KOPT-K1 (cell line): ENCODE measurements around the gene HMGXB3.
"Not testable (repeated sequence)": the region's sequence is repeated elsewhere in the genome, so short reads cannot be mapped to it uniquely, and the experiment has no call there.

Experiments used
- H3K27ac ChIP-seq: fragments of 200-600 bp; sonication (generic); 2 replicates; pipeline ENCODE4 v1.5.1; 2016; ENCODE audit warnings: antibody characterized with exemption, mild to moderate bottlenecking, low read depth, low read length; ENCODE audit not compliant: poor library complexity, severe bottlenecking
- H3K36me3 ChIP-seq: fragments of 200-600 bp; sonication (generic); 2 replicates; pipeline ENCODE4 v1.5.1; 2017; ENCODE audit warnings: antibody characterized with exemption, mild to moderate bottlenecking, low read length, moderate library complexity; ENCODE audit not compliant: insufficient read depth
- H3K9me3 ChIP-seq: fragments of 200-600 bp; sonication (generic); 2 replicates; pipeline ENCODE4 v1.5.1; 2017; ENCODE audit warnings: antibody characterized with exemption, low read length, mild to moderate bottlenecking; ENCODE audit not compliant: insufficient read depth, poor library complexity, severe bottlenecking

Gene HMGXB3

GRCh38 chr5:150022681-150023080 is 22.1 kb downstream of the HMGXB3 start:
- H3K9me3 ChIP-seq, result no peaks in the 10 kb centered on the region
- no peak overlapping the region for H3K27ac ChIP-seq
- peaks cover 100% of the 10 kb centered on the region for H3K36me3 ChIP-seq

- H3K27ac ChIP-seq, result no peak overlapping the region
- peaks cover 100% of the 10 kb centered on the region for H3K36me3 ChIP-seq
- no peaks in the 10 kb centered on the region for H3K9me3 ChIP-seq
Measured at GRCh38 chr5:150023136-150023535, 22.6 kb downstream of the HMGXB3 start.

DNA sequence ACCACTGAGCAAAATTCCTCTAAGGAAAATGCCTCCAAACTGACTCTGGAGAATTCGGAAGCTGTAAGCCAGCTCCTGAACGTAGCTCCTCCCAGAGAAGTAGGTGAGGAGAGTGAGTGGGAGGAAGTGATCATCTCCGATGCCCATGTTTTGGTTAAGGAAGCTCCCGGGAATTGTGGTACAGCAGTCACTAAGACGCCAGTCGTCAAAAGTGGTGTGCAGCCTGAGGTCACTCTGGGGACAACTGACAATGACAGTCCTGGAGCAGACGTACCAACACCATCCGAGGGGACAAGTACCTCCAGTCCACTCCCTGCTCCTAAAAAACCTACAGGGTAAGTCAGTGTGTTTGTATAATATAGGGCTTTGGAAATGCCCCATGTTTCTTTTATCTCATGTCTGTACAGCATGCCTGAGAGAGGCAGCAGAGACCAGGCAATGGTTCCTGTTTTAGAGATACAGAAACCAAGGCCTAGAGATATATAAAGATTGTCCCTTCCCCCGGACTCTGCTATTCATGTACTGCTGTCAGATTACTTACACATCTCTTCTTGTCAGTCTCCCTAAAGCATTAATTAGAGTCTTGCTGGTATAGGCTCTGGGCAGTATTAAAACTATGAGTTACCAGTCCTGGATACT is 23.9 kb downstream of the HMGXB3 start:
- Histone ChIP-seq H3K9me3 (no peaks in the 10 kb centered on the region), H3K27ac (no peak overlapping the region), H3K36me3 (peaks cover 98% of the 10 kb centered on the region)

DNA sequence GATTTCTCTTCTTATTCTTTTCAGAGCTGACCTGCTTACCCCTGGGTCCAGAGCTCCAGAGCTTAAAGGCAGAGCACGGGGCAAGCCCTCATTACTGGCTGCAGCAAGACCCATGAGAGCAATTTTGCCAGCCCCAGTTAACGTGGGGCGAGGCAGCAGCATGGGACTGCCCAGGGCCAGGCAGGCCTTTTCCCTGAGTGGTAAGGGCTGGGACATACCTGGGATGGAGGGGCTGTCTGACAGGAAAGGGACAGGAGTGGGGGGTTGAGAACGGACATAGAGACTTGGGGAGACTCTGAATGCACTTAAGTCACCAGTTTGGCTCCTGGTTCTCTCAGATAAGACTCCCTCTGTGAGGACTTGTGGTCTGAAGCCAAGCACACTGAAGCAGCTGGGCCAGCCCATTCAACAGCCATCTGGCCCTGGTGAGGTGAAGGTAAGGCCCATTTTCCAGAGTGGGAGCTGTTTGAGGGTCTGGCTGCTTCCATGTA is 26.2 kb downstream of the HMGXB3 start:
- peaks cover 97% of the 10 kb centered on the region for H3K36me3 ChIP-seq
- H3K27ac ChIP-seq, result no peak overlapping the region
- no peaks in the 10 kb centered on the region for H3K9me3 ChIP-seq

GRCh38 chr5:150028047-150028446 is 27.5 kb downstream of the HMGXB3 start:
- H3K27ac ChIP-seq, H3K9me3 ChIP-seq: not testable (repeated sequence)
- H3K36me3 ChIP-seq, result peaks cover 97% of the 10 kb centered on the region

- no peak overlapping the region for H3K27ac ChIP-seq
- H3K36me3 ChIP-seq, result peaks cover 99% of the 10 kb centered on the region
Measured at GRCh38 chr5:150033334-150033733, 32.8 kb downstream of the HMGXB3 start.

DNA sequence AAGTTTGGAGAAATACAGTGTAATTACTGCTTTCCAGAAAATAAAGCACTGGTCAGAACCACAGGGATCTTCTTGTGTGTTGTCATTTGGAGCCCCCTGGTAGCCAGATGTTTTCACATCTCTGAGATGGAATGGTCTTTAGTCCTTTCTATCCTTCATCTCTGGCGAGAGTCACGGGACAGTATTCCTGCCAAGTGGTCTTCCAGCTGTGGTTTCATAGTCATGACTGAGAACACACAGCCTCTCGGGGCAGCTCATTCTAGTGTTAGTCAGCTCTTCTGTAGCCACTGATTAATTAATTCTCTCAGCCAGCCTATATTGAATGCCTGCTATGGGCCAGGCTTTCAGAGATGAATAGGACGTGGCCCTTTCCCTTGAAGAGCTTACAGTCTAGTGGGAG is 34.1 kb downstream of the HMGXB3 start:
- Histone ChIP-seq H3K27ac (no peak overlapping the region), H3K36me3 (peaks cover 97% of the 10 kb centered on the region), H3K9me3 (no peaks in the 10 kb centered on the region)

More at GRCh38 chr5:150033334-150033733, 32.8 kb downstream of the HMGXB3 start:
- no peaks in the 10 kb centered on the region for H3K9me3 ChIP-seq

DNA sequence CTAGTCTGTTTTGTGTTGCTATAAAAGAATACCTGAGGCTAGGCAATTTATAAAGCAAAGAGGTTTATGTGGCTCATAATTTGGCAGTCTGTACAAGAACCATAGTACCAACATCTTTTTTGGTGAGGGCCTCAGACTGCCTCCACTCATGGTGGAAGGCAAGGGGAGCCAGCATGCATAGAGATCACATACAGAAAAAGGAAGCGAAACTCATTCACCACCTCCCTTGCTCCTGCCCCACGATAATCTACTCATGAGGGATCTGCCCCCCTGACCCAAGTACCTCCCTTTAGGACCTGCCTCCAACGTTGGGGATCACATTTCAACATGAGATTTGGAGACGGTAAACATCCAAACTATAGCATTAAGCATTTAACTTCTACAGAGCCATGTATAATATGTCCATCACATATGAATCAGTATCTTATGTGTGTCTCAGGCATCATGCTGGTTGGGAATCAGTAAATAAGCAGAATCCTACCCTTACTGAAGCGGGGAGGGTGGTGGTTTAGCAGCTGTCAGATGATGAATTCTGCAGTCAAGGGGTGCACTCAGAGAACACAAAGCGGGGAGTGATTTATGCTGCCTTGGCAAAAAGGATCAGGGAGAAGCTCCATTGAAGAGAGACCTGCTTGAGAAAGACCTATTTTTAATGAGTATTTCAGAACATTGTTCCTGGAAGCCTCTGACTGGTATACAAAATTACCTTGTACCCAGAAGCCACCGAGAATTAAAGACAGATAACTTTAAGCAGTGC is 34.8 kb downstream of the HMGXB3 start:
- Histone ChIP-seq H3K36me3 (peaks cover 98% of the 10 kb centered on the region), H3K27ac (no peak overlapping the region), H3K9me3 (no peaks in the 10 kb centered on the region)

DNA sequence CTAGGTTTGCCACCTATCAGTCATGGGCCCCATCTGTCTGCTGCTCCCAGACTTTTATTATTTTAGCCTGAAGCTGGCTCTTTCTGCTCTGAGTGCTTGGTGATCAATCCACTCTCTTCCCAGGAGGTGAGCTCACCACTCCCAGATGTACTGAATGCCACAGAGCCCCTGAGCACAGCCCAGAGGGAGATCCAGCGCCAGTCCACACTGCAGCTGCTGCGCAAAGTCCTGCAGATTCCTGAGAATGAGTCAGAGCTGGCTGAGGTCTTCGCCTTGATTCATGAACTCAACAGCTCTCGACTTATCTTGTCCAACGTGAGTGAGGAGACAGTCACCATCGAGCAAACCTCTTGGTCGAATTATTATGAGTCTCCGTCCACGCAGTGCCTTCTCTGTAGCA is 36.0 kb downstream of the HMGXB3 start:
- Histone ChIP-seq H3K27ac (no peak overlapping the region), H3K36me3 (peaks cover 98% of the 10 kb centered on the region), H3K9me3 (no peaks in the 10 kb centered on the region)

- Histone ChIP-seq H3K36me3 (peaks cover 98% of the 10 kb centered on the region), H3K27ac (no peak overlapping the region), H3K9me3 (no peaks in the 10 kb centered on the region)
Measured at GRCh38 chr5:150038547-150038946, 38.0 kb downstream of the HMGXB3 start.

- Histone ChIP-seq H3K27ac (no peak overlapping the region), H3K9me3 (no peaks in the 10 kb centered on the region), H3K36me3 (peaks cover 96% of the 10 kb centered on the region)
Measured at GRCh38 chr5:150042459-150042858, 41.9 kb downstream of the HMGXB3 start.

- Histone ChIP-seq H3K27ac (no peak overlapping the region), H3K36me3 (peaks cover 96% of the 10 kb centered on the region), H3K9me3 (no peaks in the 10 kb centered on the region)
Measured at GRCh38 chr5:150043657-150044328, 43.3 kb downstream of the HMGXB3 start.

DNA sequence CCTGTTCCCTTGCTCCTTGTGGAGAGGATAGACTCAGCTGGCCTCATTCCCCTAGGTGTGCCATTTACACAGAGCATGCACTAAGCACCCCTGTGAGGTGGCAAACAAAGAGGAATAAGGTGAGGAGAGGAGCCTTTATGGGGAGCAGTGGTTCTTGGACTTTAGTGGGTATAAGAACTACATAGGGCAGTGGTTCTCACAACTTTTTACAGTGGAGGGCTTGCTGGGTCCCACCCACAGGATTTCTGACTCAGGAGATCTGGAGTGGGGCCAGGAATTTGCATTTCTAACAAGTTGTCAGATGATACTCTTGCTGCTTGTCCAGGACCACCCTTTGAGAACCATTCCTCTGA is 43.8 kb downstream of the HMGXB3 start:
- Histone ChIP-seq H3K27ac (no peak overlapping the region), H3K36me3 (peaks cover 98% of the 10 kb centered on the region), H3K9me3 (no peaks in the 10 kb centered on the region)

GRCh38 chr5:150044712-150045111 is 44.2 kb downstream of the HMGXB3 start:
- Histone ChIP-seq H3K27ac (no peak overlapping the region), H3K9me3 (no peaks in the 10 kb centered on the region), H3K36me3 (peaks cover 98% of the 10 kb centered on the region)

- Histone ChIP-seq H3K27ac (no peak overlapping the region), H3K36me3 (peaks cover 98% of the 10 kb centered on the region), H3K9me3 (no peaks in the 10 kb centered on the region)
Measured at GRCh38 chr5:150045549-150045948, 45.0 kb downstream of the HMGXB3 start.
